HG02870 (cell line): ENCODE results near the gene SERTAD3.
A peak's percentile ranks its signal among the peaks of the same experiment; 100 is the strongest.
"Not testable (repeated sequence)": the region's sequence is repeated elsewhere in the genome, so short reads cannot be mapped to it uniquely, and the experiment has no call there.

ENCODE experiments used
- ATAC-seq: cut with Tn5 transposase; IDR thresholded peaks from one replicate; pipeline ENCODE4 v1.9.1; 2021; ENCODE audit warnings: mild to moderate bottlenecking, moderate library complexity; ENCODE audit not compliant: unreplicated experiment

The SERTAD3 gene

GRCh38 chr19:40458597-40458974 lies 14.5 kb upstream of the SERTAD3 start:
- no peak for ATAC-seq

- no peak for ATAC-seq
Observed at GRCh38 chr19:40457953-40458596, 13.9 kb upstream of the SERTAD3 start.

GRCh38 chr19:40457048-40457447 lies 12.9 kb upstream of the SERTAD3 start:
- no peak for ATAC-seq

DNA sequence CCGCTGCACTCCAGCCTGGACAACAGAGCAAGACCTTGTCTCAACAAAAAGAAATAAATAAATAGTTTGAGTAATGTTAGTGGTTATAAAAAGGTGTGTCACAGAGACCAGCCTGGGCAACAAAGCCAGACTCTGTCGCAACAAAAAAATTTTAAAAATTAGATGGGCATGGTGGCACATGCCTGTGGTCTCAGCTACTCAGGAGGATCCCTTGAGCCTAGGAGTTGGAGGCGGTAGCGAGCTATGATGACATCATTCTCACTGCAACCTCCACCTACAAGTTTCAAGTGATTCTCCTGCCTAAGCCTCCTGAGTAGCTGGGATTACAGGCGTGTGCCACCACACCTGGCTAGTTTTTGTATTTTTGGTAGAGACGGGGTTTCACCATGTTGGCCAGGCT lies 9.8 kb upstream of the SERTAD3 start:
- ATAC-seq = not testable (repeated sequence)

- no peak for ATAC-seq
Observed at GRCh38 chr19:40453151-40453735, 9.1 kb upstream of the SERTAD3 start.

DNA sequence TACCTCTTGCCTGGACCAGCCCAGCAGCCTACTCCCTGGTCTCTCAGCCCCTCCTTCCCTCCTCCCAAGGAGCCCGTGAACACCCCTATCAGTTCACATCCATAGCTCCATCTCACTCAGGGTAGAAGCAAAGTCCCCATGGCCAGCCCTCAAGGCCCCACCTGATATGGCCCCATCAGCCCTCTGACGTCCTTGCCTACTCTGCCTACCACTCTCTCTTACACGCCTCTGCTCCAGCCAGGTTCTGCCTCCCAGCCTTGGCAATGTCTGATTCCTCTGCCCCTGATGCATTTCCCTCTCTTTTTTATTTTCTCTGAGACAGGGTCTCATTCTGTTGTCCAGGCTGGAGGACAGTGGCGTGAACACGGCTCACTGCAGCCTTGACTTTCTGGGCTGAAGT lies 7.9 kb upstream of the SERTAD3 start:
- ATAC-seq = no peak

- ATAC-seq = no peak
Observed at GRCh38 chr19:40450664-40451063, 6.5 kb upstream of the SERTAD3 start.

DNA sequence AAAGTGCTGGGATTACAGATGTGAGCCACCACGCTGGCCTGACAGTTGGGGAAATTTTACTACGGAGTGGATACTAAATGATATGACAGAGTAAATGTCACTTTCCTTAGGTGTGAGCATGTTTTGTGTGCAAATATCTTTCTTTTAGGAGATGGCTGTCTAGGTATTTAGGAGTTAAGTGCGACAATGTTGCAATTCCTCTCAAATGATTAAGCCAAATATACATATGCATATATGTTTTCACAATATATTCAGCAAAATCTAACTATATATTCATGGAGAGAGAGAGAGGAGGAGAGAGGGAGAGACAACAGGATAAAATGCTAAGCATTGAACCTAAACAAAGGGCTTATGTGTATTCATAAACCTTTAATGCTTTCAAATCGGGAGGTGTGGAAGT lies 5.4 kb upstream of the SERTAD3 start:
- ATAC-seq = no peak

- ATAC-seq = no peak
Observed at GRCh38 chr19:40446263-40446784, 2.2 kb upstream of the SERTAD3 start.

GRCh38 chr19:40445780-40446262 lies 1.7 kb upstream of the SERTAD3 start:
- ATAC-seq = no peak

GRCh38 chr19:40444825-40445312 lies 734 bp upstream of the SERTAD3 start:
- ATAC-seq = no peak

DNA sequence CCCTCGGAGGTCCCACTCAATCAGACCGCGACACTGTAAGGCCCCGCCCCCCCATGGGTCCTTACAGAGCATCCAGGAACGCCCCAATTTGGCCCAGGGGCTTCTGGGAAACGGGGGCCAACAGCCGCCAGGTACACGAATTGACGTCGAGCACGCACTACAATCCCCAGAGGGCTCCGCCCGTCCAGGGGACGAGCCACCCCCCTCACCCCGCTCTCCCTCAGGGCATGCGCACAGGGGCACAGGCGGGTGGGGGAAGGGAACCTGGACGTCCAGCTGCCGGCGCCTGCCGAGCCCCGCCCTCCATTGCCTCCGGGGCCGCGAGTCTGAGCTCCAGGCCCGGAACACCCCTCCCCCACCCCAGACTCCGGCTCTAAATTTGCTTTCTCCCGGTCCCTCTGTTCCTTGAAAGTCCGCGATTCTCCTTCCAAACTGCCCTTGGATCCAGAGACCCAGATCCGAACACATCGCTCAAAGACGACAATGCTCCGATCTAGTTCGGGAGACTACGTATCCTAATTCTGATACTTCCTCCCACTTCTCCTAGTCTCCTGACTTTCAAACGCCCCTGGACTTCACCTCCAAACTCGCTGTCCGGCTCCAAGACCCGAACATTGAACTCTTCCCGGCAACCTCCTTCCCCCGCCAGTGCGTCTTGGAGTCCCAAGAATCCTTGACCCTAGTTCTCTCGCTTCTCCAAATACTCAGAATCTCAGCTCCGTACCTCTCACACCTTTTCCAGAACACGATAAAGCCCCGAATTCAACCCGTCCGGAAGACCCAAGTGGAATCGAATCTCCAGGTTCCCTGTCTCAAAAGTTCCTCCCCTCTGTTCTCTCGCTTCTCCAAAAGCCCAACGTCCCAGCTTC lies 770 bp downstream of the SERTAD3 start:
- peak; percentile 63 for ATAC-seq

DNA sequence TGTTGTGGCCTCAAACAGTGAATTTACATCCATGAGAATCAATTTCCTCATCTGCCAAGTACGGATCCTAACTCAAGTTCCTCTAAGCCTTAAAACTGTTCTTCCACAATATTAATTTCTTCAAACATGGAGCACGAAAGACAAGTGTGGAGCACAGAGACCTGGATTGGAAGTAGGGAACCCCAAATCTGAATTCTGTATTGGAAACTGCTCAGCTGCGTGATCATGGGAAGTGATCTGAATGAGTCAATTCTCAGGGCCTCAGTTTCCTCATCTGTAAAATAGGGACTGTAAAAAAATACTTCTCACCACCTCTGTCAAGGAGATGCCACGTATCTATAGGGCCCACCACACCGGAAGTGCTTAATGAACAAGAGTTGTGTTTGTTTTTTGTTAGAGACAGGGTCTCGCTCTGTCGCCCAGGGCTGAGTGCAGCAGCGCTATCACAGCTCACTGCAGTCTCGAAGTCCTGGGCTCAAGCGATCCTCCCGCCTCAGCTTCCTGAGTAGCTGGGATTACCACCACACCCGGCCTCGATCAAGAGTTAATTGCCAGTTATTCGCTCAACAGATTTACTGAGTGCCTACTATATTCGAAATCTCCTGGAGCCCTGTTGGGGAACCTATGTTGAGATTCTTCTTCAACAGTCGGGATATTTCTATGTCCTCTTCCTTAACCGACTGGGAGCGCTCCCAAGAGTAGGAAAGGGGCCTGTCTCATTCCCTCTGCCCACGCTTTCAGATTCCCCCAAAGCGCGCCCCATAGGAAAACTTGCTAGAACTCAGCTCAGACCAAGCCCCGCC lies 1.6 kb downstream of the SERTAD3 start:
- ATAC-seq = no peak

DNA sequence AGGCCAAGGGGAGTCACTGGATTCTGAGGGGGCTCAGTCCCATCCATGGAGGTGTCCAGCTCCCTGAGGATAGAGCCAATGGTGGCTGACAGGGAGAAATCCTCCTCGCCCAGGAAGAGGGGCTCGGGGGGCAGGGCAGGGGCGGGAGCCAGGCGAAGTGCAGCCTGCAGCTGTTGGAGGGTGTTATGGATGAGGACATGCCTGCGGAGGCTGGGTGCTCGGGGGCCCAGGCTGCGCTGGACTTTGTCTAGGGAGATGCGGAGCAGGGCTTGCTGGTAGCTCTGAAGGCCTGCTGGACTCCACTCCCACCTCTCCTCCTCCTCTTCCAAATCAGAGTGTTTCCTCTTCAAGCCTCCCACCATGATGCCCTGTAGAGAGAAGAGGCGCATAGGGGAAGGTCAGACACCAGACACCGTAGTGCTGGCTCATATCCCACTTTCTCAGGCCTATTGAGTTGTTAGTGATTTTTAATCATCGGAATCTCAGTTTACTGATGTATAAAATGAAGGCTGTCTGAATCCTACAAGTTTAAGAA lies 2.3 kb downstream of the SERTAD3 start:
- no peak for ATAC-seq

DNA sequence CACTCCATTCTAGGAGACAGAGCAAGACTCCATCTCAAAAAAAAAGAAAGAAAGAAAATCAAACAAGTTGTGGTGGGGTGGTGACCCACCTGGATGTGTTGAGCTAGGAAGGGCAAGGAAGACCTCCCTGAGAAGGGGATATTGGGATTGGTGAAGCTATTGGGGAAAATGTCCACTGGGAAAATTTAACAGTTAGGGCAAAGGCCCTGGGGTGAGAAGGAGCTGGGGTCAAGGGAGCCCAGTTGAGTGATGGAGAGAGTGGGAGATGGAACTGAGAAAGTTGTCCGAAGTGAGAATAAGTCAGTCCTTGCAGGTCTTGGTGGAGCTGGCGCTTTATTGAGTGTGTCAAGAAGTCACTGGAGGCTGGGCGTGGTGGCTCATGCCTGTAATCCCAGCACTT lies 5.9 kb downstream of the SERTAD3 start:
- no peak for ATAC-seq

GRCh38 chr19:40433391-40434216 lies 10.5 kb downstream of the SERTAD3 start:
- ATAC-seq = no peak

GRCh38 chr19:40432760-40433159 lies 11.4 kb downstream of the SERTAD3 start:
- ATAC-seq = not testable (repeated sequence)

DNA sequence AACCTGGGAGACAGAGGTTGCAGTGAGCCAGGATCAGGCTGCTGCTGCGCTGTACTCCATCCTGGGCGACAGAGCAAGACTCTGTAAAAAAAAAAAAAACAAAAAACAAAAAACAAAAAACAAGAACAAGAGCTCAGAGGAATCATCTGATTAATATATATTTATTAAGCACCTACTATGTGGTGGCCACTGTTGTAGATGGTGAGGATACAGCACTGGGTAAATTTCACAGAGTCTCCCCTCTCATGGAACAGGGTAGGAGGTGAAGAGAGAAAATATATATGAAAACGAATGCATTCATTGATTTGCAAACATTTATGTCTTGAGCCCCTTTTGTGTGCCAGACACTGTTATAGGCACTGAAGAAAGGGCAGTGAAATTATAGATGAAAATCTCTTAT lies 12.4 kb downstream of the SERTAD3 start:
- ATAC-seq = no peak

DNA sequence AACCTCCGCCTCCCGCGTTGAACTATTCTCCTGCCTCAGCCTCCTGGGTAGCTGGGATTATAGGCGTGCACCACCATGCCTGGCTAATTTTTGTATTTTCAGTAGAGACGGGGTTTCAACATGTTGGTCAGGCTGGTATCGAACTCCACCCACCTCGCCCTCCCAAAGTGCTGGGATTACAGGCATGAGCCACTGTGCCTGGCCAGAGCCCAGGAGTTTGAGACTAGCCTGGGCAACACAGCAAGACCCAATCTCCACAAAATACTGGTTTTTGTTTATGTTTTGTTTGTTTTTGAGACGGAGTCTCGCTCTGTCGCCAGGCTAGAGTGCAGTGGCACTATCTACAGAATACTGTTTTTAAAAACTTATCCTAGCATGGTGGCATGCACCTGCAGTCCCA lies 13.9 kb downstream of the SERTAD3 start:
- not testable (repeated sequence) for ATAC-seq
